GM13977 (cell line): Measurements from ENCODE around the gene FOXO6.
A peak's percentile ranks its signal among the peaks of the same experiment; 100 is the strongest.

Source experiments
- DNase-seq: peaks from one replicate; pipeline ENCODE4 v3.0.0; 2012; ENCODE audit warnings: low spot score
- in situ Hi-C: fragments of 300-500 bp; cut with MboI; formaldehyde crosslinking; loops from one replicate; pipeline ENCODE4 v1.12.0; 2022; ENCODE audit warnings: low sequenced_read_pairs, low pct_unique_long_range_greater_than_20kb, mixed read lengths, inconsistent platforms; ENCODE audit not compliant: unreplicated experiment
- TF ChIP-seq, protein P1 (sequence below): IDR thresholded peaks from 2 replicates; pipeline ENCODE4 v1.5.1; 2012; ENCODE audit warnings: mild to moderate bottlenecking, control low read depth; ENCODE audit not compliant: insufficient read depth; ENCODE audit errors: extremely low read depth, missing control alignments

Gene FOXO6

DNA sequence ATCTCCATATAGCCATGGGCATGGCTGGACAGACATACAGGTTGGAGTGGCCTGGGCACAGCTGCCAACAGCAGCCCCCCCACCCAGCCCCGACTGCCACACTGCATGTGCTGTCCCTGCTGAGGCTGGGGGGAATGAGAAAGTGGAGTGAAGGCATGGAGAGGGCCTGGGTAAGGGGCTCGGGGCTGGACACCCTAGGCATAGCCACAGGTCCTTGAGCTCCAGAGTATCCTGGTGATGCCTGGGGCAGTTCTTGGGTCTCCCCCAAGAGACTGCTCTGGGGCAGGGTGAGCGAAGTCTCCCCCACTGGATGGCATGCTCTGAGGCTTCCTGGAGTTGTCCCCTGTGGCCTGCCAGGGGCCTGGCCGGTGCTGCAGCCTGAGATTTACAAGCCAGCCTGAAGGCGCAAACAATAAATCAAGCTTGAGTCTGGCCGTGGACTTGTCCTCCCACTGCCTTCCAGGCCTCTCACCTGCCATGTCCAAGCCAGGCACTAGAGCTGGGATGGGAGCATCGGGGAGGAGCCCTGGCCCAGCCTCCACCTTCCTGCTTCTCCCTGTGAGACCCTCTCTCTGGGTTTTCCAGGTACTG, 53.6 kb downstream of the FOXO6 start:
- no peak for DNase-seq
- TF ChIP-seq, protein P1, sequence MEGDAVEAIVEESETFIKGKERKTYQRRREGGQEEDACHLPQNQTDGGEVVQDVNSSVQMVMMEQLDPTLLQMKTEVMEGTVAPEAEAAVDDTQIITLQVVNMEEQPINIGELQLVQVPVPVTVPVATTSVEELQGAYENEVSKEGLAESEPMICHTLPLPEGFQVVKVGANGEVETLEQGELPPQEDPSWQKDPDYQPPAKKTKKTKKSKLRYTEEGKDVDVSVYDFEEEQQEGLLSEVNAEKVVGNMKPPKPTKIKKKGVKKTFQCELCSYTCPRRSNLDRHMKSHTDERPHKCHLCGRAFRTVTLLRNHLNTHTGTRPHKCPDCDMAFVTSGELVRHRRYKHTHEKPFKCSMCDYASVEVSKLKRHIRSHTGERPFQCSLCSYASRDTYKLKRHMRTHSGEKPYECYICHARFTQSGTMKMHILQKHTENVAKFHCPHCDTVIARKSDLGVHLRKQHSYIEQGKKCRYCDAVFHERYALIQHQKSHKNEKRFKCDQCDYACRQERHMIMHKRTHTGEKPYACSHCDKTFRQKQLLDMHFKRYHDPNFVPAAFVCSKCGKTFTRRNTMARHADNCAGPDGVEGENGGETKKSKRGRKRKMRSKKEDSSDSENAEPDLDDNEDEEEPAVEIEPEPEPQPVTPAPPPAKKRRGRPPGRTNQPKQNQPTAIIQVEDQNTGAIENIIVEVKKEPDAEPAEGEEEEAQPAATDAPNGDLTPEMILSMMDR: no peak
- in situ Hi-C loops: no loop called here

DNA sequence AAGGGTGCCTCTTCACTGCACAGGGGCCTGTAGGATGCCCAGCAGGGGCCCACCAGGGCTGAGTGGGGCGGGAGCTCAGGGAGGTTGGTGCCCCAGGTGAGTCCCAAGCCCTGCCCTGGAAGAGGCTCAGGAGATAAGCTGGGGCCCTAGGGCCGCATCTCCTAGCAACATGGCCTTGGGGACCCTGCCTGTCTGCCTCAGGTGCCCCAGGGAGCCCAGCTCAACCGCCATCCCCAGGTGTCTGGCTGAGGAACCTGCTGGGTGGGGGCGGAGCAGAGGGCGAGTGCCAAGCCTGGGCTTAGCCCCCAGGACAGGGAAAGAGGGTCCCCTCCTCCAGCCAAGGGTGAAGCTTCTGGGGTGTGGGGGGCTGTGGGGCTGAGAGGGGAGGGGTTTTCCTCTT, 54.8 kb downstream of the FOXO6 start:
- no peak for DNase-seq
- in situ Hi-C loops: no loop called here
- TF ChIP-seq, protein P1: no peak

DNA sequence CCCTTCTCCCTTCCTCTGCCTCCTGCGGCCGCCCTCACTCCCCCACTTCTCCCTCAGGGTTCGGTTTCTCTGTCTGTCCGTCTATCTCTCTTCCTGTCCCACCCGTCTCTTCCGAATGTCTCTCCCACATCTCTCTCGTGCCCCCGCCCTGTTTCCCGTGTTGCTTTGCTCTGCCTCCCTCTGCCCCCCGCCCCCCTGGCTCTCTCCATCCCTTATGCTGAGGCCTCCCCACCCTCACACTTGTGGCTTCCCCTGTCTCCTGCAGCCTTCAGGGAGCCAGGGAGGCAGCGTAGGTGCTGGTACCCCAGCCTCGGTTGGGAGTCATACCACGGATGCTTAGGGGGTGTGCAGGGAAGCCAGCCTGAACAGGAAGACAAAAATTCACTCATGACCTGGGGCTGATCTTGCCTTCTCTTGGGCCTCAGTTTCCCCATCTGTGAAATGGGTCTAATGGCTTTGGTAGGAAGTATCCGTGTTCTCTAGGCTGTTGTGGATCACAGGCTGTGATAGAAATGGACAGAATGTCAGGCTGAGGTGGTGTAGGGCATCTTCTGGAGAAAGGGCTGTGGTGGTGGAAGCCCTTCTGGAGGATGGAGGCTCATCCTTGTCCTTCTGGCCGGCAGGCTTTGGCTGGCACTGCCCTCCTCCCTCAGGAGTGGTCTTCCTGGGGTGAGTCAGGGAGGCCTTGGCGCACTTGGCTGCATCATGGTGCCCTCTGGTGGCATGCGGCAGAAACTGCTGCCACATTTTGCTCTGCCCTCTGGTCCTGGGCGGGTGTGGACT, 55.5 kb downstream of the FOXO6 start:
- TF ChIP-seq, protein P1: peak; percentile 97
- in situ Hi-C loops: no loop called here
- peak; percentile 84 for DNase-seq

DNA sequence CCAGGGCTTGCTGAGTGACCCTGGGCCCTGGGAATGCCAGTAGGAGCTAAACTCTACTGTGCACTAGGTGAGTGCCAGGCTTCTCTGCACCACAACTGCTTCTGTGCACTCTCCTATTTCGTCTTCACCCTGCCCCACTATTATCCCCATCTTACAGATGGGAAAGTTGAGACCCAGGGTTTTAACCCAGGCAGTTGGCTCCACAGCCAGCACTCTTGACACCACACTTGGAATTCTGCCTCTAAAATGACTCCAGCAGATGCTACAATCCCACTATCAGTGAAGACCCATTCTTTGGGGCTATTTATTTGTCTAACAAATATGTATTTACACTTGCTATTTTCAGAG, 56.1 kb downstream of the FOXO6 start:
- no peak for DNase-seq
- TF ChIP-seq, protein P1: peak; percentile 8
- in situ Hi-C loops: no loop called here

DNA sequence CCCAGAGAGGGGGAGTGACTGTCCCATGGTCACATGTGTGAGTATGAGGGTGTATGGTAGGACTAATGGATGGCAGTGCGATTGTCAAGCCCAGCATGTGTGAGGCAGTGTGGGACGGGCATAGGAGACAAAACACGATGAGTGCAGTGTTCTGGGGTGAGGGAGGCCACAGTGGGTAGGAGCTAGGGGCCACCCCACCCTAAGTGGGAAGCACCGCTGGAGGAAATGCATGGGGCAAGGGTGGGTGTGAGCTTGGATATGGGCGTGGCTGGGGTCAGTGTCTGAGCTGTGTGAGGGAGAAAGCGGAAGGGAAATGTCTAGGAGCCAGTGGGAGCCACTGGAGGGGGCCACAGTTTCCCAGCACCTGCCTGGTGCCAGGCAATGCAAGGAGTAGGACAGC, 56.5 kb downstream of the FOXO6 start:
- TF ChIP-seq, protein P1: no peak
- no peak for DNase-seq
- in situ Hi-C loops: no loop called here

DNA sequence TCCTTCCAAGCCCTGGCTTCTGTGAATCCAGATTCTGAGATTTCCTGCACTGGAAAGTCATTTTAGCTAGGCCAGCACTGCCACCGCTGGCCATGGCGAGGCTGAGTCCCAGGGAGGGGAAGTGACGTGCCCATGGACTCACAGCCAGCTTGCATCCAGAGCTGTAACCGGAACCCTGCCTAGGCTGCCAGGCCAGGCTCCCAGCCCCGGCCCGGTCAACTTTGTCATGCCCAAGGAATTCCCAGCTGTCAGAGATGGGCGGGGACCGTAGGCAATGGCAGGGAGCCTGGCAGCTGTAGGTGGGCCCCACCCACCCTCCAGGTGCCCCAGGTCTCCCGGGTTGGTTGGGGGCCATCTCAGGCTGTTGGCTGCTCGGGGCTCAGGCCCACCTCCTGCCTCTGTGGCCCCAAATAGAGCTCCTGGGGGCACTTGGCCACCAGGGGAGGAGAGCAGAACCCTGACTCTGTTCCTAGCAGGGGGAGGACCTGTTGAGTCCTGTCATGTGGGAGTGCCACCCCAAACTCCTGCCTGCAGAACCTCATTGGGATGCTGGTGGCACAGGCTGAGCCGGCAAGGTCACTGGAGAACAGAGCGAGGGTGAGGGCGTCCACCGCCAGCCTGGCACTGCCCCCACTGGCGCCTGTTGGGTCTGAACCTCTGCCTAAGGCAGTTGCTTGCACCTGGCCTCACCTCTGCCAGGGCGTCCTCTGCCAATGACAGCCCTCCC, 57.8 kb downstream of the FOXO6 start:
- in situ Hi-C loops: no loop called here
- TF ChIP-seq, protein P1: no peak
- DNase-seq: no peak
